Measurements from ENCODE around the gene PRODH2.
"Not testable (repeated sequence)": the region's sequence is repeated elsewhere in the genome, so short reads cannot be mapped to it uniquely, and the experiment has no call there.

PRODH2 gene

GRCh38 chr19:35781650-35782049, 31.0 kb downstream of the PRODH2 start:
- no peak for DNase-seq (ENCODE audit: low read depth)

- no peak for DNase-seq (ENCODE audit: low read depth)
These were observed 31.9 kb downstream of the PRODH2 start for GRCh38 chr19:35780717-35781116.

- no peak for DNase-seq (ENCODE audit: low read depth)
These were observed 32.6 kb downstream of the PRODH2 start for GRCh38 chr19:35780058-35780457.

- DNase-seq (ENCODE audit: low read depth), result no peak
These were observed 33.6 kb downstream of the PRODH2 start for GRCh38 chr19:35779033-35779432.

- no peak for DNase-seq (ENCODE audit: low read depth)
These were observed 34.7 kb downstream of the PRODH2 start for GRCh38 chr19:35777961-35778360.

GRCh38 chr19:35777086-35777841, 35.4 kb downstream of the PRODH2 start:
- DNase-seq (ENCODE audit: low read depth), result no peak

- DNase-seq (ENCODE audit: low read depth), result no peak
These were observed 36.4 kb downstream of the PRODH2 start for GRCh38 chr19:35776102-35776788.

GRCh38 chr19:35775298-35776101, 37.1 kb downstream of the PRODH2 start, which contains the start of gene ARHGAP33:
Gene ARHGAP33 (plus strand): TSS chr19:35775564. CDS start chr19:35775659, 95 bp downstream.
- peak; percentile 95 for DNase-seq (ENCODE audit: low read depth)

GRCh38 chr19:35775046-35775297, 37.7 kb downstream of the PRODH2 start:
- no peak for DNase-seq (ENCODE audit: low read depth)

GRCh38 chr19:35774274-35775045, 38.2 kb downstream of the PRODH2 start:
- no peak for DNase-seq (ENCODE audit: low read depth)

- DNase-seq (ENCODE audit: low read depth), result no peak
These were observed 39.4 kb downstream of the PRODH2 start for GRCh38 chr19:35773020-35773806.

- not testable (repeated sequence) for DNase-seq (ENCODE audit: low read depth)
These were observed 40.3 kb downstream of the PRODH2 start for GRCh38 chr19:35772362-35772761.

GRCh38 chr19:35768082-35768421, 44.6 kb downstream of the PRODH2 start:
- DNase-seq (ENCODE audit: low read depth), result no peak

GRCh38 chr19:35767288-35768081, 45.2 kb downstream of the PRODH2 start:
- no peak for DNase-seq (ENCODE audit: low read depth)

- no peak for DNase-seq (ENCODE audit: low read depth)
These were observed 46.0 kb downstream of the PRODH2 start for GRCh38 chr19:35766571-35767104.

GRCh38 chr19:35764432-35765315, 48.0 kb downstream of the PRODH2 start:
- no peak for DNase-seq (ENCODE audit: low read depth)

GRCh38 chr19:35760711-35761349, 51.8 kb downstream of the PRODH2 start:
- DNase-seq (ENCODE audit: low read depth), result no peak

- no peak for DNase-seq (ENCODE audit: low read depth)
These were observed 52.9 kb downstream of the PRODH2 start for GRCh38 chr19:35759697-35760096.
